ENCODE data around the gene HDAC9.

HDAC9 gene

DNA sequence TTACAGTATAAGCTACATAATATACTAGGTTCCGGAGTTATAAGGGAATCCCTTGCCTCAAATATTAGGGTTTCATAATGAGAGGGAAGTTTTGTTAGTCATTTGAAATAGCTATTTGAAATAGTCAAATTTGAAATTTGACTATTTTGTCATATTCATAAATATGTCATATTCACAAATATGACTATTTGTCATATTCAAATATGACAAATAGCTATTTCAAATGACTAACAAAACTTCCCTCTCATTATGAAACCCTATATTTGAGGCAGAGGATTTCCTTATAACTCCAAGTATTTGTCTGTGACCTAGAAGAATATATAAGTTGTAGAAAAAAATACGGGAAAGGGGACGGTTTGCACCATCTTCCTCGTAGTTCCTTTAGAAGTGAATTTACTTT is 76.6 kb downstream of the HDAC9 start:
- H3K36me3 ChIP-seq (ENCODE audit: control insufficient read depth, low read length) = peaks cover 2% of the 10 kb centered on the region
- H4K20me1 ChIP-seq (ENCODE audit: control insufficient read depth, insufficient read depth, low read depth, low read length) = no peaks in the 10 kb centered on the region
- peak overlapping the region; percentile 91 for H3K4me2 ChIP-seq (ENCODE audit: low read length)
- peaks cover 14% of the 10 kb centered on the region for H3K79me2 ChIP-seq (ENCODE audit: control insufficient read depth, low read length)
- H3K9me2 ChIP-seq (replicated peaks; ENCODE audit: control insufficient read depth, low read length) = no peaks in the 10 kb centered on the region
- no peaks in the 10 kb centered on the region for H3K9me3 ChIP-seq (ENCODE audit: control insufficient read depth, insufficient read depth, low read length)
- TF ChIP-seq, protein P1, sequence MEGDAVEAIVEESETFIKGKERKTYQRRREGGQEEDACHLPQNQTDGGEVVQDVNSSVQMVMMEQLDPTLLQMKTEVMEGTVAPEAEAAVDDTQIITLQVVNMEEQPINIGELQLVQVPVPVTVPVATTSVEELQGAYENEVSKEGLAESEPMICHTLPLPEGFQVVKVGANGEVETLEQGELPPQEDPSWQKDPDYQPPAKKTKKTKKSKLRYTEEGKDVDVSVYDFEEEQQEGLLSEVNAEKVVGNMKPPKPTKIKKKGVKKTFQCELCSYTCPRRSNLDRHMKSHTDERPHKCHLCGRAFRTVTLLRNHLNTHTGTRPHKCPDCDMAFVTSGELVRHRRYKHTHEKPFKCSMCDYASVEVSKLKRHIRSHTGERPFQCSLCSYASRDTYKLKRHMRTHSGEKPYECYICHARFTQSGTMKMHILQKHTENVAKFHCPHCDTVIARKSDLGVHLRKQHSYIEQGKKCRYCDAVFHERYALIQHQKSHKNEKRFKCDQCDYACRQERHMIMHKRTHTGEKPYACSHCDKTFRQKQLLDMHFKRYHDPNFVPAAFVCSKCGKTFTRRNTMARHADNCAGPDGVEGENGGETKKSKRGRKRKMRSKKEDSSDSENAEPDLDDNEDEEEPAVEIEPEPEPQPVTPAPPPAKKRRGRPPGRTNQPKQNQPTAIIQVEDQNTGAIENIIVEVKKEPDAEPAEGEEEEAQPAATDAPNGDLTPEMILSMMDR (IDR thresholded peaks at IDR 0.05; ENCODE audit: low read depth, low read length, poor library complexity, severe bottlenecking) = no peak
- no peak for TF ChIP-seq EZH2phosphoT487 (IDR thresholded peaks at IDR 0.05; ENCODE audit: borderline replicate concordance, low read length)
- H3F3A ChIP-seq (ENCODE audit: control insufficient read depth, insufficient read depth) = peaks cover 11% of the 10 kb centered on the region
- H3K4me1 ChIP-seq (ENCODE audit: control insufficient read depth, low read length) = peaks cover 85% of the 10 kb centered on the region
- H3K4me3 ChIP-seq (ENCODE audit: low read length) = peak overlapping the region; percentile 69
- peak overlapping the region; percentile 66 for H3K27ac ChIP-seq (ENCODE audit: low read depth, low read length)
- no peaks in the 10 kb centered on the region for H3K27me3 ChIP-seq (ENCODE audit: control insufficient read depth, low read length)

DNA sequence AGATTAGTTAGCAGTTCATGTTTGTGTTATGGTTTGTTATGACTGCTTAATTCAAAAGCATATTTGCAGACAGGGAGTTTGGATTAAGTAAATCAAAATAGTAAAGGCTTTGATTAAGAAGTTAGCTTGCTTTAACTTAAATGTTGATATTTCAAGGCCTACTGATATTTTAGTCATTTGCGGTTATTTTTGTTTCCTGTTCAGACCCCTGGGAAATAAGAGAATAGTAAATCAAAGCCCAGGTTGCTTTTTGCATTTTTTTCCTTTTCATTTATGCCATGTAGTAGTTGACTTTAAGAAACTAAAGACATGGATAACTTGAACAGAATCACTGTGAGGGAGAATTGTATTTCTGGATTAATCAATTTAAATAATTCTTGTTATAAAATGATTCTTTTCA is 77.3 kb downstream of the HDAC9 start:
- TF ChIP-seq, protein P1 (IDR thresholded peaks at IDR 0.05; ENCODE audit: low read depth, low read length, poor library complexity, severe bottlenecking) = no peak
- no peak for TF ChIP-seq EZH2phosphoT487 (IDR thresholded peaks at IDR 0.05; ENCODE audit: borderline replicate concordance, low read length)
- H3K4me1 ChIP-seq (ENCODE audit: control insufficient read depth, low read length) = peaks cover 83% of the 10 kb centered on the region

DNA sequence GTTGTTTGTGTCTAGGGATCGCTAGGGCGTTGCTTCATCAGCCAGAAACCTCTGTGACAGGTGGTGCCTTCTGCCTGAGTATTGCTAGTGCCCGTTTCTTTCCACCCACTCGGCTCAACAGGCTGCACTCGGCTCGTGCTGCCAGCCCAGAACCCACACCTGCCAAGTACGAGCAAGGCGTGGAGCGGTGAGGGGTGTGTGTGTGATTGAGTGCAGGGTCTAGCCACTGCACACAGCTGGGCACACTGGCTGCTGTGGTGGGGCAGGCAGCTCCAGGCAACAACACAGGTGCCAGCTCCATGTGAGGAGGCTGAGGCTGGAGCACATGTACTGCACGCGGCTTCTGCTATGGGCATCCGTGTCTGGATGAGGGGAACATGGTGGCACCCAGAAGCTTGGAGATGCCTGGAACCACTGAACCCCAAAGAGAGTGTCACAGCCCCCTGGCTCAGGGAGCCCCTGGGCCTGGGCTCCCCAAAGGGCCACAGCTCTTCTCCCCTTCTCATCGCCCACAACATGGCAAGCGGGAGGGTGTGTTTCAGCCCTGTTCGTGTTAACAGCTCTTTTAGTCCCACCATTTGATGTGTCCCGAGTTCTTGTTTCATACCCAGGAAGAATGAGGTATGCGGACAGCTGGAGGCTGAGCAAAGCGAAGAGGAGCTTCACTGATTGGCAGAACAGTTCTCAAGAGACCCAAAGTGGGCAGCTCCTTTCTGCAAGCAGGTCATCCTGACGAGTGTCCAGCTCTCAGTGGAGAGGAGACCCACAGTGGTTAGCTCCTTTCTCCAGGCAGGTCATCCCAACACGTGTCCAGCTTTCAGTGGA is 78.1 kb downstream of the HDAC9 start:
- Histone ChIP-seq H3K4me2 (ENCODE audit: low read length) (peak overlapping the region; percentile 91), H4K20me1 (ENCODE audit: control insufficient read depth, insufficient read depth, low read depth, low read length) (no peaks in the 10 kb centered on the region), H3K4me1 (ENCODE audit: control insufficient read depth, low read length) (peaks cover 80% of the 10 kb centered on the region), H3F3A (ENCODE audit: control insufficient read depth, insufficient read depth) (peaks cover 11% of the 10 kb centered on the region; the same call in 1 of the 2 replicates), H3K9me2 (replicated peaks; ENCODE audit: control insufficient read depth, low read length) (no peaks in the 10 kb centered on the region), H3K36me3 (ENCODE audit: control insufficient read depth, low read length) (peaks cover 2% of the 10 kb centered on the region; the same call in 1 of the 2 replicates), H3K79me2 (ENCODE audit: control insufficient read depth, low read length) (peaks cover 12% of the 10 kb centered on the region), H3K27me3 (ENCODE audit: control insufficient read depth, low read length) (no peaks in the 10 kb centered on the region), H3K9me3 (ENCODE audit: control insufficient read depth, insufficient read depth, low read length) (no peaks in the 10 kb centered on the region), H3K27ac (ENCODE audit: low read depth, low read length) (peak overlapping the region; percentile 66), H3K4me3 (ENCODE audit: low read length) (peak overlapping the region; percentile 69)
- TF ChIP-seq EZH2phosphoT487 (IDR thresholded peaks at IDR 0.05; ENCODE audit: borderline replicate concordance, low read length) = no peak
- TF ChIP-seq, protein P1 (IDR thresholded peaks at IDR 0.05; ENCODE audit: low read depth, low read length, poor library complexity, severe bottlenecking) = no peak

More for the DNA sequence above, 77.3 kb downstream of the HDAC9 start:
- Histone ChIP-seq H3K4me3 (ENCODE audit: low read length) (peak overlapping the region; percentile 69), H3K27ac (ENCODE audit: low read depth, low read length) (peak overlapping the region; percentile 66), H3K9me3 (ENCODE audit: control insufficient read depth, insufficient read depth, low read length) (no peaks in the 10 kb centered on the region), H3K9me2 (replicated peaks; ENCODE audit: control insufficient read depth, low read length) (no peaks in the 10 kb centered on the region), H3K36me3 (ENCODE audit: control insufficient read depth, low read length) (peaks cover 2% of the 10 kb centered on the region; the same call in 1 of the 2 replicates), H3K4me2 (ENCODE audit: low read length) (peak overlapping the region; percentile 91), H3K79me2 (ENCODE audit: control insufficient read depth, low read length) (peaks cover 12% of the 10 kb centered on the region), H3K27me3 (ENCODE audit: control insufficient read depth, low read length) (no peaks in the 10 kb centered on the region), H3F3A (ENCODE audit: control insufficient read depth, insufficient read depth) (peaks cover 11% of the 10 kb centered on the region), H4K20me1 (ENCODE audit: control insufficient read depth, insufficient read depth, low read depth, low read length) (no peaks in the 10 kb centered on the region)

Data from DOHH2 (cell line).